ENCODE data around the gene EDEM2.
A peak's percentile ranks its signal among the peaks of the same experiment; 100 is the strongest.
"Not testable (repeated sequence)": the region's sequence is repeated elsewhere in the genome, so short reads cannot be mapped to it uniquely, and the experiment has no call there.

The EDEM2 gene

DNA sequence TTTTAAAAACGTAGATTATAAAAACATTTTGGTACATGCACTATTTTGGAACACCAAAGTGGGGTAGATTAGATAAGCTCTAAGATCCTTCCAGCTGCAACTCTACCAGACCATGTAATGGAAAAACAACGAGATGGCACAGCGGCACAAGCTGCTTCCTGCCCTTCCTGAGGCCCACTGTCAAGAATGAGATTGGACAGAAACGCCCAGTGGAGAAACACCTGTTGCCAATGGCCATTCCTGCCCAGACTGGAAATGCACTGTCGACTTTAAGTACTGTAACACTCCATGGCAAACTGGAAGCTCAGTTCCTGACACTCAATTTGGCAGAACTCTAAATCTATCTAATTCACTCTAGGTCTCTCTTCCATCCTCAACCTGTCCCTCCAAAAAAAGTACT, 21.4 kb downstream of the EDEM2 start:
- no peak for DNase-seq (ENCODE audit: low read depth)

DNA sequence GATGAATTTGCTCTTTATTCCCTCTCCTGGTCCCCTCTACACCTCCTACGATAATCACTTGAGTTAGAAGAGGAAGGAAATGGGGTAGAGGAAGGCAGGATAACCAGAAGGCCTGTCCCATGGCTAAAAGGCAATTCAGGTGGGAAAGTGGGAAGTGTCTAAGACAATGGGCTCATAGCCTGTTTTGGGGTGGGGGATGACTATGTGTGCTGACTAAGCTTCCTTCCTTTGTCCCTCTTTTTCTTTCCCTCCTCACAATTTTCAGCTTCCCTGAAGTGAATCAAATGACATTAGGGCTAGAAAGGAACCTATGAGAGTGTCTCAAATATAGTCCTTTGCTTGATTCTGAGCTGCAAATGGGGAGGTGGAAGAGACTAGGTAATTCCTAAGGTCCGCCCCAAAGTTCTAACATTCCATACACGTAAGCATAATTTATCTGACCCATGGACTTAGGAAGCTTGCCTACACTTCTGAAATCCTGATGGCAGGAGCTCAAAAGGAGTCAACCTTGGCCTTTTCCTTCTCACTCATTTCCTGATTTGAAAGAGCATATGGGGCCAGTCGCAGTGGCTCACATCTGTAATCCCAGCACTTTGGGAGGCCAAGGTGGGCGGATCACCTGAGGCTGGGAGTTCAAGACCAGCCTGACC, 24.3 kb downstream of the EDEM2 start:
- DNase-seq (ENCODE audit: low read depth): no peak

DNA sequence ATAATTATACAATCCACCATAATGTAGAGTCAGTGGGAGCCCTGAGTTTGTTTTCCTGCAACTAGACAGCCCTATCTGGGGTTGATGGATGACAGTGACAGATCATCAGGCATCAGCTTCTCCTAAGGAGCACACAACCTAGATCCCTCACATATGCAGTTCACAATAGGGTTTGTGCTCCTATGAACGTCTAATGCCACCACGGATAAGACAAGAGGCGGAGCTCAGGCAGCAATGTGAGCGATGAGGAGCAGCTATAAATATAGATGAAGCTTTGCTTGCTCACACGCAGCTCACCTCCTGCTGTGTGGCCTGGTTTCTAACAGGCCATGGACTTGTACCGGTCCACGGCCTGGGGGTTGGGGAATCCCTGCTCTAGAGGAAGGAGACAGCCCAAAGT, 25.9 kb downstream of the EDEM2 start:
- DNase-seq (ENCODE audit: low read depth): no peak

DNA sequence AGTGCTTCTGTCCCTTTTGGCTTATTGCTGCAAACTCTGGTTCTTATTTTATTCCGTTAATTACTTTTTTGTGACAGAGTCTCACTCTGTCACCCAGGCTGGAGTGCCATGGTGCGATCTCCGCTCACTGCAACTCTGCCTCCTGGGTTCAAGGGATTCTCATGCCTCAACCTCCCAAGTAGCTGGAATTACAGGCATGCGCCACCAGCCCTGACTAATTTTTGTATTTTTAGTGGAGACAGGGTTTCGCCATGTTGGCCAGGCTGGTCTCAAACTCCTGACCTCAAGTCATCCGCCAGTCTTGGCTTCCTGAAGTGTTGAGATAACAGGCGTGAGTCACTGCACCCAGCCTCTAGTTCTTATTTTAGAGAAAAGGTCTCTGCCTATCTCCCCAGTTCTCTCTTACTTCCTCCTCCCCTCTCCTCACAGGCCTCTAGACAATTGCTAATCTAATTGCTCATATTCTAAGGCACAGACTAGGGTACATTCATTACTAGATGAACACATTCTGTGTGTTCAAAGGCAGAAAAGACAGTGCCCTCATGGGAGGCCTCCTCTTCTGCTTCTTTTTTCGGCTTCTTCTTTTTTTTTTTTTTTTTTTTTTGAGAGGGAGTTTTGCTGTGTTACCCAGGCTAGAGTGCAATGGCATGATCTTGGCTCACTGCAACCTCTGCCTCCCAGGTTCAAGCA, 27.0 kb downstream of the EDEM2 start:
- peak; percentile 83 for DNase-seq (ENCODE audit: low read depth)

DNA sequence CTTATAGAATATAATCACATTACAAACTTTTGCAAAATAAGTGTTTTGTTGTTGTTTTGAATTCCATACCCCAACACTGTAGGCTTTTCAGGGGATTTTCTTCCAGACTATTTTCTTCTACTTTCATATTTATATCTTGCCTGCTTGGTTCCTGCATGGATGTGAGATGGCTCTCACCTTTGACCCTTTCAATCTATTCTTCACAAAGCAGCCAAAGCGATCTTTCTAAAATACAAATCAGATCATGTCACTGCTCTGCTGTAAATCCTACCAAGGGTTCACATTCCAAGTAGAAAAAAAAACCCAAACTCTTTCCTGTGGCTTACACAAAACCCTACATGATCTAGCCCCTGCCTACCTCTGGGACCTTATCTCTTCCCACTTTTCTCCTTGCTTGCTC, 29.5 kb downstream of the EDEM2 start:
- DNase-seq (ENCODE audit: low read depth): no peak

DNA sequence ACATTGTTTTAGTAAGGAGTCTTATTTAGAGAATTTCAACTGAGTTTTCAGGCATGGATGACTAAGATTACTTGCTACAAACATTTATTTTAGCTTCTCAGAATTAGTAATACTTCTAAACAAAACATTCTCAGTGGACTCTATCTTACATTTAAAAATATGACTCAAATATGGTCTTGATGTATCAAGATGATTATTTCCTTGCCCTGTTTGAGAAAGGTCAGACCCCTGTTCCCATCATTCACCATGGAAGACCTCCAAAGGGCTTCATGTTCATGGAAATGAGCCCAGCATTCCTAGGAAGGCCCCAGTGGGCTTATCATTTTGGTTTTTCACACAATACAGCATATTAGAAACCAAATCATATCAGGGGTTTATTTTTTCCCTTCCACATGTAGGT, 29.9 kb downstream of the EDEM2 start:
- DNase-seq (ENCODE audit: low read depth): peak; percentile 58

DNA sequence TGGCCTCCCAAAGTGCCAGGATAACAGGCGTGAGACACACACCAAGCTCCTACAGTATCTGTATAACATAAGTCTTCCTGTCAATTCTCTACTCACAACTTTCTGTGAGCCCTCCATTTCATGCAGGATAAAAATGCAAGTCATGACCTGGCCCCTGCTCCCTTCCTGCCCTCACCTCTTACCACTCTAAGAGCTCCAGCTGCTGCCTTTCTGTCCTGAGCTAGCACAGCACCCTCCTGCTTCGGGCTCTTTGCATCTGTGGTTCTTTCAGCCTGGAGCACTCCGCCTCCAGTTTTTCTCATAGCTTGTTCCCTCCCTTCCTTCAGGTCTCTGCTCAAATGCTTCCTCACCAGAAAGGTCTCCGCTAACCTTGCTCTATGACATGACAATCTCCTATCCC, 30.9 kb downstream of the EDEM2 start:
- DNase-seq (ENCODE audit: low read depth): no peak

DNA sequence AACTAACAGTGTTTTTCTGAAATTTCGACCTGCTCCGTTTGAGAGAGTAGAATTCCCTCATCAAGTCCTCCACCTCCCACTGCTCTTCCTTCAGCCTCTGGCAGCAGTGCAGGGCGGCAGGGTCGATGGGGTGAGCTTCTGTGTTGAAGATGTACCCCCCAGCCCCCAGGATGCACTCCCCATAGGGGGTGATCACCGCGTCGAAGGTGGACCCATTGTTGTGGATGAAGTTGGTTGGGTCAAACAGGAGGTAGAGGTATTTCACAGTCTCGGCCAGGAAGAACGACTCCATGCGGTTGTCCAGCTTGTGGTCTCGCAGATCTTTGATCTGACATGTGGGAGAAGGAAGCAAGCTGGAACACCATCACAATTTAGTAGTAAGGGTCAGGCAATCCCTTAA, 31.5 kb downstream of the EDEM2 start:
- no peak for DNase-seq (ENCODE audit: low read depth)

DNA sequence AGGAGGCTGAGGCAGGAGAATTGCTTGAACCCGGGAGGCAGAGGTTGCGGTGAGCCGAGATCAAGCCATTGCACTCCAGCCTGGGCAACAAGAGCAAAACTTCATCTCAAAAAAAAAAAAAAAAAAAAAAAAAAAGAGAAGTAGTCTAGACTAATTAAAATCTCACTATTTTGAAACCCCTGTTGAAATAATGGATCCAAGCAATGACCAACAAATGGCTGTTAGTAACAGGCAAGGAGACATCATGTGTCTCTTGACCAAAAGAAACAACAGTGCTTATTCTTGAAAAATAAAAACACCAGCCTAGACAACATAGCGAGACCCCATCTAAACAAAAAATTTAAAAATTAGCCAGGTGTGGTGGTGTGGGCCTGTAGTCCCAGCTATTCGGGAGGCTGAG, 34.9 kb downstream of the EDEM2 start:
- not testable (repeated sequence) for DNase-seq (ENCODE audit: low read depth)

DNA sequence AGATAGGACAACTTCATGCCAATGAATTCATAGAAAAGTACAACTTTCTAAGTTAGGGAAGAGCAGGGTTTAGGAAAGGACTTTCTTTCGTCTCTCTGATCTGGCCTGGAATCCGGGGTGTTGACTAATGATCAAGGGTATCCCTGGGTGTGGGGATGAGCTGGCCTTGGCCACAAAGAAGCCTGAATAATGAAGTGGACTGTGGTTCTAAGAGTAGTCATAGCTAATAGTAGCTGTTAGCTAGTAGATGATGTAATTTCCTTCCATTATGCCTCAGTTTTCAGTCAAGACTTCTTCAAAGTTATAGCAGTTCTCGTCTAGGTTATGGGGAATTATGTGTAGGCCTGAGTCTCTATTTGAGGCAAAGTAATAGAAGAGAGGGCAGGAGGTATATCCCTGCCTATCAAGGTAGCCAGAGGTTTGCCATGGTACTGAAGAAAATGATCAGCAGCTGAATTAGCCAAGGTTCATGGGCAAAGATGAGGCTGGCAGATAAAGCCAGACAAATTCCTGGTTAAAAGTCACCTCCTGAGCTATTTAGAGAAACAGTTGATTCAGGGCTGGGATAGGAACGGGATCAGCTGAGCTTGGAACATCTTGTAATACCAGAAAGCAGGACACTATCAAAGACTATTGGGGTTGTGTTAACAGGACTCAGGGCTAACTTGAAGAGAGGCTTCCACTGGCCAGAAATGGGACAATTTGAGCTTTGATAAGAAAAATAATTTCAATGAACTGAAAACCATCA, 35.8 kb downstream of the EDEM2 start:
- DNase-seq (ENCODE audit: low read depth): peak; percentile 90

DNA sequence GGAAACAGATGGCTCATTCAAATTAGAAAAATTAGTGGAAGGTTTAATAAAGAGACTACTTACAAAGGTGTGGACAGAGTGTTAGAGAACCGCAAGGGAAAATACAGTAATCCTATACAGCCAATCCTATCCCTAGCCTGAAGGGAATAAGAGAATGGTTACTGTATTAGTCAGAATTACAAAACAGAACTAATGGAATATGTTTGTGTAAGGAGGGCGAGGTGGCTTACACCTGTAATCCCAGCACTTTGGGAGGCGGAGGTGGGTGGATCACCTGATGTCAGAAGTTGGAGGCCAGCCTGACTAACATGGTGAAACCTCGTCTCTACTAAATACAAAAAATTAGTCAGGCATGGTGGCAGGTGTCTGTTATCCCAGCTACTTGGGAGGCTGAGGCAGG, 38.2 kb downstream of the EDEM2 start:
- no peak for DNase-seq (ENCODE audit: low read depth)

DNA sequence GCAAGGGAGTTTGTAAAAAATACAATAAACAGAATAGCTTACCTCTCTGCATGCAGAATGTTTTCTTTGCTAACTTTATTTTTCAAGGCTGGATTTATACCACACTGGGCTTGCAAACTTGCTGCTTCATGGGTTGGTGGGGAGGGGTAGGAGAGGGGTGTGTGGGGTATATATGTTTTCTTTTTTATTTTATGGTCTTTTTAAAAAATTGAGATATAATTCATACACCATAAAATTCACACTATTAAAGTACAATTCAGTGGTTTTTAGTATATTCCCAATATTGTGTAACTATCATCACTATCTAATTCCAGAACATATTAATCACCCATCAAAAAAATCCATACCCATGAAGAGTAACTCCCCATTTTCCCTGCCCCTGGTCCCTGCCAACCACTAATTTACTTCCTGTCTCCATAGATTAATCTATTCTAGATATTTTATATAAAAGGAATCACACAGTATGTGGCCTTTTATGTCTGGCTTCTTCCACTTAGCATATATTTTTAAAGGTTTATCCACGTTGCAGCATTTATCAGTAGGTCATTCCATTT, 40.2 kb downstream of the EDEM2 start:
- no peak for DNase-seq (ENCODE audit: low read depth)

DNA sequence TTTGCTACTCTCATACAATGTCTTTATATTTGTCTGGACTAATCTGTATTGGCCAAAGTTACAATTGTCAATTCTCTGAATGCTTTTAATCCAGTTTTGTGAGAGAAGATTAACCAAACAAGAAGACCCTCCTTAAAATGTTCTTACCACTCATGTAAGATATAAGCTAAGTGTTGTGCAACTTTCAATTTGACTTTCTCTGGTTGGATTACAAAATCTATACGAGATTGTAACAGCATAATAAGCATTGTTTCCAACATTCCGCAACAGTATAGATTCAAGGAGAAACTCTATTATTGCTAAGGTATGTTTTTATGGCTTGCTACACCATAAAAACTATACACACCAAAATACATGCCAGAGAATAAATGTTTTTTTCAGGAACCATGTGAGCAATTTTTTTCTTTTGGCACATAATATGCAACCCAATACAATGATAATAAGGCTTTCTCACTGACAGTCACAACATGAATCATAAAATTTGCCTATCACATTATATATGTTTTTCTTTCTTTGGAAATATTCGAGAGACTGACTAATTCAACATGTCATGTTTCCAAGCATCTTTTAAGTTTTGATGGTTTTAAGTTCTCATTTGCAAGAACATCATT, 42.3 kb downstream of the EDEM2 start:
- DNase-seq (ENCODE audit: low read depth): no peak

DNA sequence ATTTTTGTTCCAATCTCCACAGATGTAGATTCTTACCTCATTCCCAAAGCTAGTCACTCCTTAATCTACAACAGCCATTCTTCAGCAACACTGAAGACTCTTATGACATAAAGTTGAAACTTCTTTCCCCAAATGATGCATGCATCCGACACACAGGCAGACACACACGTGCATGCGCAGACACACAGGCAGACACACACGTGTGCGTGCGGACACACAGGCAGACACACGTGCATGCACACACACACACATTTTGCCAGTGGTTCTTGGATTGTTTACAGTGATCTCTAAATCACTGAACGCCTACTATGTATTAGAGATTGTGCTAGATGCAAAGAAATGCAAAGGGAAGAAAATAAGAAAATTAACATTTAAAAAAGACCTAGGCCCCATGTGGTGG, 45.5 kb downstream of the EDEM2 start:
- DNase-seq (ENCODE audit: low read depth): no peak

DNA sequence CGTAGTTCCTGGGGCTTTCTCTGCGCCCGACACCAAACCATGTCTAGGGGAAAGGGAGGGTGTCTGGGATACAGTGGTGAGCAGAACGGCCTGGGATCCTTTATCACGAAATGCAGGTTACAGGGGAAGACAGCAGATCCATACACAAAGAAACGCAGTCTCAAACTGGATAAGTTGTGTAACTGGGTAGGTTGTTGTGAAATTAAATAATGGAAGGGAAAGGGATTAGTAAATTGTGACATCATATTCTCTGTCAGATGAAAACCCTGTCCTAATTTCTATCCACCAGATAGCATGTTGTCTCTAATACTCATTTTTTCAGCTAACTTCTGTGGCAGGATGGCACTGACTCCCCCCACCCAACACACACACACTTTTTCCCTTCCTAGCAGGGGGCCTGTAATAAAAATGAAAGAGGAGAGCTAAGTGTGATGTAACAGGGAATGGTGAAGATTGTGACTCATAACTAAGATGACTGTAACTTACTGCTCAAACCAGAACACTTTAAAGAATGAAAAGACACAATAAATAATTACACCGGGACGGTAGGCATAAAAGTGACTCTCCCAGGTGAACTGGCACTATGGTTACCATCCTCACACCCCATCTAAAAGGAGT, 53.8 kb downstream of the EDEM2 start:
- peak; percentile 86 for DNase-seq (ENCODE audit: low read depth)

DNA sequence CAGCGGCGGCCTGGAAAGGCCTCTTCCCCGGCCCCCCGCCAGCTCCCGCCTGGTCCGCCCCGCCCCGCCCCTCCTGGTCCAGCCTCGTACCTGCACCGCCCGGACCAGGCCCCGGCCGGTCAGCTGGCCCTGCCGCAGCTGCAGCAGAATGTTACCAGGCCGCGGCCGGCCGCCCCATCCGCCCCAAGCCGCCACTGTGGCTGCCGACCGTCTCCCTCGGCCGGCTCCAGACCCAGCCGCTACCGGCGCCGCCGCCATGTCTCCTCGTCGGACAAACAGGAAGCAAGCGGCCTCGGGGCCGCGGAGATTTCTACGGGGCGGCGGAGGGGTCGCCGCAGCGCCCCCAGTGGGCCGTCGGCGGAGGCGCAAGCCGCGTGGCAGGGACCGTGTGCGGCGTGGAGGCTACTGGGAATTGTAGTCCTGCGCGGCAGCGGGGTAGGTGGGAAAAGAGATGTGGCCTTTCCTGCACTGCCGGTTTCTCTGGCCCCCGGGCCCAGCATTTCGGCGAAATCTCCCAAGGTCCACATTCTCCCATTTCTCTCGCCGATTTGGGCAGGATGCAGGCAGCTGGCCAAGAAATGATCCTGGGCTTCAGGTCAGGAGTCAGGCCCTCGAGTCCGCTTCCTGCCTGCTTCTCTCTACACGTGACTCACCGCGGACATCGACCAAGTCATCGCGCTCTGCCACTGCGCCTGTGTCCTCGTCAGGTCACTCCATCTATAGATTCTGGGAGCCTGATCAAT, 54.4 kb downstream of the EDEM2 start, which contains the start of gene TRPC4AP:
TRPC4AP (minus strand) TSS at position 284 of the 743 bp plus-strand sequence; CDS start at position 258, 26 bp downstream.
- DNase-seq (ENCODE audit: low read depth): peak; percentile 90

DNA sequence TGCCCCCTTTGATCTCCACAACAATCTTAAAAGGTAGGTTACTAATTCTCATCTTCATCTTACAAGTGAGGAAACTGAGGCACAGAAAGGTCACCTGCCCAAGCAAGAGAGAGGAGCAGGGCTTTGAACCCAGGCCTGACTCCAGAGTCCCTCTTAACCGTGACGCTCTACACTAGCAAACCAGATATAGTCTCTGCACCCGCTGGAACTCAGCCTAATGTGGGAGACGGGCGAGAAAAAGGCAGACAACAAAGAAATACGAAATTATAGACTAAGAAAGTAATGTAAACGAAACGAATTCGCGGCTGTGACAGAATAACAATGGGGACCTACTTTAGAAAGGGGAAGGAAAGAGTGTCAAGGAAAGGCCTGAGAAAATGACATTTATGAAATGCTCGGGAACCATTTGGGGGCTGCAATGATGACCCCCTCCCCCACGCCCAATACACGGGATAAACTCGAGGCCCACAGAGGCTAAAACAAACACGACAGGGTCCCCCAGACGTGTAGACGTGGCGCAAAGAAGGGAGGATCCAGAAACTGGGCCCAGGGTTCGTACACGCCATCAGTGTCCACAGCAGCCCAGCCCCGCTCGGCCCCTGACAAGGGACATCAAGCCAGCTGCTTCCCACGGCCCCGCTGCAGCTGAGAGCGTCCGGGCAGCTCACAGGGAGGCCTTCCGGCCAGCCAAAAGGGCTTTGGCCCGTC, 55.2 kb downstream of the EDEM2 start:
- peak; percentile 42 for DNase-seq (ENCODE audit: low read depth)

DNA sequence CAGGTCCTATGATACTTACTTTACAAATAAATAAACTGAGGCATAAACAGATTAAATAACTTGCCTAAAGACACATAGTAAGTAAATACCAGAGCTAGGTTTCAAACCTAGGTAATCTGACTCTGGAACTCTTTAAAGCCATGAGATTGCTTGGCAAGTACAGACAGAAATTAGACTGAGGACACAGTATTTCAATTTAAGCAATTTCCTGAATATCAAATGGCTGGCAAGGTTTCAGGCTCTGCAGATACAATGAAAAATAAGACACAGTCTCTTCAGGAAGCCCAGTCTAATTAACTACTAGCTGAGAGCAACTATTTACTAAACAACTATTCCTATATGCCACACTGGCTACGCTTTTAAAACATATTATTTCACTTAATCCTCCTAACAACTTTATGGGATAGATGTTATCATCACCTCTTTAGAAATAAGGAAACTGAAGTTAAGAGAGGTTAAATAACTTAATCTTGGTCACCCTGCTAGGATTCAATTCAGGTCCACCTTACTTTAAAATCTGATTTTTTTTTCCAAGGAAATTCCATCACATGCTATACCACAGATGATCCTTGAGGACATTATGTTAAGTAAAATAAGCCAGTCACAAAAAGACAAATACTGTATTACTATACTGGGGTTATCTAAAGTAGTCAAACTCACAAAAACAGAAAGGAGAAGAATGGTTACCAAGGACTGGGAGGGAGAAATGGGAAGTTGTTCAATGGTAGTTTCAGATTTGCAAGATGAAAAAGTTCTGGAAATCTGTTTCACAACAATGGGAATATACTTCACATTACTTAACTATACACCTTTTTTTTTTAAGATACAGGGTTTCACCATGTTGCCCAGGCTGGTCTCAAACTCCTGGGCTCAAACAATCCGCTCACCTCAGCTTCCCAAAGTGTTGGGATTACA, 58.6 kb downstream of the EDEM2 start:
- no peak for DNase-seq (ENCODE audit: low read depth)

DNA sequence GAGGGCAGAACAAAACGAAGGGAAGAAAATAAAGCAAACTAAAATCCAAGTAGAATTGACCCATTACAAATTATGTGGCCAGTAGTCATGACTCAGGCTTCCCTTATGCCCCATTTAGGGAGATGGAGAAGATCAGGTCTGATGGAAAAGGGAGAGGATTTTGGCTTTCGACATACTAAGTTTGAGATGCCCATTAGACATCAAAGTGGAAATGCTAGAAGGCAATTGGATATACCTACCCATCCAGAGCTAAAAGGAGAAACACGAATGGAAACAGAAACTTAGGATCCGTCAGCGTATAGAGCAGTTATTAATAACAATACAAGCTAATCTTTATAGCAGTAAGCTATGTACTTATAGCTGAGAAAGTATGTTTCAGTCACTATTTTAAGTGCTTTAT, 59.3 kb downstream of the EDEM2 start:
- DNase-seq (ENCODE audit: low read depth): no peak

DNA sequence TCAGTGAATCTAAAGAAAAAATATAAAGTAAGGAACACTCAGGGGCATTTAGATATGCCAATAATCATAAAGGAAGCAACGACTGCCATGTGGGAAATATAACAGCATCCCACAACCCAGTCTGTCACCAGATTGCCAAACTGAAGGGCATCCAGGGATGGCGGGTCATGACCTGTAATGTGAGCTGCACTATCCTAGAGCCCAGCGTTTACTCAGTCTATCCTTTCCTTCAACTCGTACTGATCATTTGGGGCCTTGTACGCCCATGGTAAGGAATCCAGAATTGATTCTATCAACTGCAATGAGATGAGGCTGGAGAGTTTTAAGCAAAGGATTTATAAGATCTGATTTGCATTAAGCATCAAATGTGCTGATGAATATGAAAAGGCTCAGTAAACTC, 59.8 kb downstream of the EDEM2 start:
- DNase-seq (ENCODE audit: low read depth): no peak

All from EH (cell line).